GM19240 (cell line): Measurements from ENCODE around the gene STRA8.
"Not testable (repeated sequence)": the region's sequence is repeated elsewhere in the genome, so short reads cannot be mapped to it uniquely, and the experiment has no call there.

Source experiments
- DNase-seq: peaks from one replicate; pipeline ENCODE4 v3.0.0; 2011; ENCODE audit warnings: low spot score; ENCODE audit not compliant: insufficient read length

The STRA8 gene

GRCh38 chr7:135204341-135204749, 29.3 kb upstream of the STRA8 start:
- DNase-seq = no peak

GRCh38 chr7:135204876-135205275, 28.8 kb upstream of the STRA8 start:
- no peak for DNase-seq

- DNase-seq = no peak
Observed at GRCh38 chr7:135205850-135206249, 27.8 kb upstream of the STRA8 start.

GRCh38 chr7:135206941-135207391, 26.7 kb upstream of the STRA8 start:
- peak; percentile 36 for DNase-seq

GRCh38 chr7:135207406-135208101, 26.1 kb upstream of the STRA8 start:
- no peak for DNase-seq

GRCh38 chr7:135208102-135208793, 25.4 kb upstream of the STRA8 start:
- no peak for DNase-seq

GRCh38 chr7:135209225-135209834, 24.3 kb upstream of the STRA8 start:
- no peak for DNase-seq

- DNase-seq = no peak
Observed at GRCh38 chr7:135210888-135211178, 22.8 kb upstream of the STRA8 start.

- peak; percentile 91 for DNase-seq
Observed at GRCh38 chr7:135211179-135211945, 22.3 kb upstream of the STRA8 start, which contains the start of gene WDR91. Gene WDR91, minus strand, starts transcription at chr7:135211526. Its CDS starts 24 bp downstream, at chr7:135211502.

GRCh38 chr7:135211946-135212685, 21.5 kb upstream of the STRA8 start:
- not testable (repeated sequence) for DNase-seq

GRCh38 chr7:135213831-135214230, 19.8 kb upstream of the STRA8 start:
- DNase-seq = no peak

- no peak for DNase-seq
Observed at GRCh38 chr7:135215180-135215579, 18.5 kb upstream of the STRA8 start.

- DNase-seq = no peak
Observed at GRCh38 chr7:135215698-135216097, 17.9 kb upstream of the STRA8 start.

- DNase-seq = no peak
Observed at GRCh38 chr7:135217645-135218509, 15.8 kb upstream of the STRA8 start.

- DNase-seq = no peak
Observed at GRCh38 chr7:135224027-135224426, 9.6 kb upstream of the STRA8 start.

GRCh38 chr7:135231686-135232085, 2.0 kb upstream of the STRA8 start:
- no peak for DNase-seq

GRCh38 chr7:135232087-135232486, 1.6 kb upstream of the STRA8 start:
- DNase-seq = no peak

- no peak for DNase-seq
Observed at GRCh38 chr7:135232720-135233119, 918 bp upstream of the STRA8 start.

GRCh38 chr7:135234095-135234494, 457 bp downstream of the STRA8 start:
- not testable (repeated sequence) for DNase-seq

- DNase-seq = no peak
Observed at GRCh38 chr7:135234727-135235126, 1.1 kb downstream of the STRA8 start.
